Measurements from ENCODE around the gene SLC35F2.

Gene SLC35F2

GRCh38 chr11:107819361-107820014 lies 39.1 kb downstream of the SLC35F2 start:
- no peak overlapping the region for H3K4me3 ChIP-seq (ENCODE audit: low read depth, low read length)
- TF ChIP-seq, protein P1, sequence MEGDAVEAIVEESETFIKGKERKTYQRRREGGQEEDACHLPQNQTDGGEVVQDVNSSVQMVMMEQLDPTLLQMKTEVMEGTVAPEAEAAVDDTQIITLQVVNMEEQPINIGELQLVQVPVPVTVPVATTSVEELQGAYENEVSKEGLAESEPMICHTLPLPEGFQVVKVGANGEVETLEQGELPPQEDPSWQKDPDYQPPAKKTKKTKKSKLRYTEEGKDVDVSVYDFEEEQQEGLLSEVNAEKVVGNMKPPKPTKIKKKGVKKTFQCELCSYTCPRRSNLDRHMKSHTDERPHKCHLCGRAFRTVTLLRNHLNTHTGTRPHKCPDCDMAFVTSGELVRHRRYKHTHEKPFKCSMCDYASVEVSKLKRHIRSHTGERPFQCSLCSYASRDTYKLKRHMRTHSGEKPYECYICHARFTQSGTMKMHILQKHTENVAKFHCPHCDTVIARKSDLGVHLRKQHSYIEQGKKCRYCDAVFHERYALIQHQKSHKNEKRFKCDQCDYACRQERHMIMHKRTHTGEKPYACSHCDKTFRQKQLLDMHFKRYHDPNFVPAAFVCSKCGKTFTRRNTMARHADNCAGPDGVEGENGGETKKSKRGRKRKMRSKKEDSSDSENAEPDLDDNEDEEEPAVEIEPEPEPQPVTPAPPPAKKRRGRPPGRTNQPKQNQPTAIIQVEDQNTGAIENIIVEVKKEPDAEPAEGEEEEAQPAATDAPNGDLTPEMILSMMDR (IDR thresholded peaks at IDR 0.05; ENCODE audit: insufficient read depth, low read length, missing control alignments), result no peak
- CTCF ChIA-PET, result interaction anchor here (2.9 kb wide), 1 partner anchor 21 kb away, joined by 8 read pairs; no protein-coding TSS in a partner anchor
- DNase-seq (ENCODE audit: low read depth, low spot score), result no peak
- POLR2A ChIA-PET, result no interaction called here

- H3K4me3 ChIP-seq (ENCODE audit: low read depth, low read length), result no peak overlapping the region
- ChIA-PET POLR2A (no interaction called here), CTCF (interaction anchor here (2.9 kb wide), 1 partner anchor 20 kb away, joined by 8 read pairs; no protein-coding TSS in a partner anchor)
- no peak for DNase-seq (ENCODE audit: low read depth, low spot score)
- TF ChIP-seq, protein P1 (IDR thresholded peaks at IDR 0.05; ENCODE audit: insufficient read depth, low read length, missing control alignments), result no peak
These were observed 40.1 kb downstream of the SLC35F2 start for GRCh38 chr11:107818491-107818890.

GRCh38 chr11:107816028-107816427 lies 42.6 kb downstream of the SLC35F2 start:
- ChIA-PET POLR2A (no interaction called here), CTCF (interaction anchor here (0.6 kb wide), 1 partner anchor 239 kb away, joined by 3 read pairs; no protein-coding TSS in a partner anchor)
- H3K4me3 ChIP-seq (ENCODE audit: low read depth, low read length), result no peak overlapping the region
- TF ChIP-seq, protein P1 (IDR thresholded peaks at IDR 0.05; ENCODE audit: insufficient read depth, low read length, missing control alignments), result no peak
- DNase-seq (ENCODE audit: low read depth, low spot score), result no peak

DNA sequence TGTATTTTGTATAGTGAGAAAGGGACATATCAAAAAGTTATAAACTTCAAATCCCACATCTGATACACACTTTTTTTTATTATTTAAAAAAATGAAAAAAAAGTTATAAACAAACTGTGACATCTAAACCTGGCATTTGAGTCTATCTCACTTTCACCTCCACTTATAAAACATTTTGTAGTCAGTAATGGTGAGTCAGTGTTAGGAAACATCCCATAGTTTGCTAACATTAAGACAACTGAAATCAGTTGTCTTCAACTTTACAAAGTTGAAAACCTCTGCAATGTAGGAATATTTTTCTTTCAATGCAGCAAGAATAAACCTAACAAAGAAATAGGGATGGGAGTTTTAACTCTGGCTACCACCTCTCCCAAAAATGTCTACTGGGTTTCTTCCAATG lies 47.7 kb downstream of the SLC35F2 start:
- H3K4me3 ChIP-seq (ENCODE audit: low read depth, low read length), result no peak overlapping the region
- ChIA-PET POLR2A (no interaction called here), CTCF (no interaction called here)
- no peak for DNase-seq (ENCODE audit: low read depth, low spot score)
- TF ChIP-seq, protein P1 (IDR thresholded peaks at IDR 0.05; ENCODE audit: insufficient read depth, low read length, missing control alignments), result no peak

- H3K4me3 ChIP-seq (ENCODE audit: low read depth, low read length), result no peak overlapping the region
- CTCF ChIA-PET, result interaction anchor here (2.2 kb wide), 1 partner anchor 9 kb away, joined by 5 read pairs; no protein-coding TSS in a partner anchor
- no peak for DNase-seq (ENCODE audit: low read depth, low spot score)
- TF ChIP-seq, protein P1 (IDR thresholded peaks at IDR 0.05; ENCODE audit: insufficient read depth, low read length, missing control alignments), result no peak
- POLR2A ChIA-PET, result no interaction called here
These were observed 50.1 kb downstream of the SLC35F2 start for GRCh38 chr11:107808521-107808920.

DNA sequence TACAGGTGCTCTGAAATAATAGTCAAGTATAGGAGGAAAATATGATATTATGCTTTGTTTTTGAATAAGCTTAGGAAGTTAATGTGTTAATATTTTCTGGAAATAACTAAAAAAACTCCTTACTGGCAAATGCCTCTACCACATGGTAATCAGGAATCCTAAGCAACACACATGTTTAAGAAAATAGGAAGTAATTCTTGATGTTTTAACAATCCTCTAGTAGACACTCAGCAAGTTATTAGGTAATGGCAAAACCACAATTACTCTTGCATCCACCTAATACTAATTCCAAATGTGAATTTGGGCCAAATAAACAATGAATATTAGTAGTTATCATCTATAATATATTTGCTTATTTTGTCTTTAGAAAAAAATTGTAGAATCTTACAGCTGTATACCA lies 53.6 kb downstream of the SLC35F2 start:
- DNase-seq (ENCODE audit: low read depth, low spot score), result no peak
- H3K4me3 ChIP-seq (ENCODE audit: low read depth, low read length), result no peak overlapping the region
- ChIA-PET POLR2A (no interaction called here), CTCF (interaction anchor here (0.8 to 1.3 kb wide), 2 partner anchors 228 to 242 kb away, joined by 3 read pairs; no protein-coding TSS in a partner anchor)
- TF ChIP-seq, protein P1 (IDR thresholded peaks at IDR 0.05; ENCODE audit: insufficient read depth, low read length, missing control alignments), result no peak
